NCI-H2227 (cell line): ENCODE data around the gene FEM1A.
"Not testable (repeated sequence)": the region's sequence is repeated elsewhere in the genome, so short reads cannot be mapped to it uniquely, and the experiment has no call there.

Source experiments
- DNase-seq: peaks from one replicate; lab custom pipeline; 2025; ENCODE audit not compliant: unreplicated experiment; lab: John Stamatoyannopoulos, UW

The FEM1A gene

DNA sequence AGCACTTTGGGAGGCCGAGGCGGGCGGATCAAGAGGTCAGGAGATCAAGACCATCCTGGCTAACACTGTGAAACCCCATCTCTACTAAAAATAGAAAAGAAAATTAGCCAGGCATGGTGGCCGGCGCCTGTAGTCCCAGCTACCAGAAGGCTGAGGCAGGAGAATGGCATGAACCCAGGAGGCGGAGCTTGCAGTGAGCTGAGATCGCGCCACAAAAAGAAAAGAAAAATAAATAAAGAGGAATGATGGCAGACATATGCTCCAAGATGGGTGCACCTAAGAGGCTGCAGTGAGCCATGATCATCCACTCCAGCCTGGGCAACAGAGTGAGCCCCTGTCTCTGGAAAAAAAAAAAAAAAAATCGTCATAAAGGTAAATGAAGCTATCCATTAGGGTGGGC is 54.4 kb downstream of the FEM1A start:
- not testable (repeated sequence) for DNase-seq

DNA sequence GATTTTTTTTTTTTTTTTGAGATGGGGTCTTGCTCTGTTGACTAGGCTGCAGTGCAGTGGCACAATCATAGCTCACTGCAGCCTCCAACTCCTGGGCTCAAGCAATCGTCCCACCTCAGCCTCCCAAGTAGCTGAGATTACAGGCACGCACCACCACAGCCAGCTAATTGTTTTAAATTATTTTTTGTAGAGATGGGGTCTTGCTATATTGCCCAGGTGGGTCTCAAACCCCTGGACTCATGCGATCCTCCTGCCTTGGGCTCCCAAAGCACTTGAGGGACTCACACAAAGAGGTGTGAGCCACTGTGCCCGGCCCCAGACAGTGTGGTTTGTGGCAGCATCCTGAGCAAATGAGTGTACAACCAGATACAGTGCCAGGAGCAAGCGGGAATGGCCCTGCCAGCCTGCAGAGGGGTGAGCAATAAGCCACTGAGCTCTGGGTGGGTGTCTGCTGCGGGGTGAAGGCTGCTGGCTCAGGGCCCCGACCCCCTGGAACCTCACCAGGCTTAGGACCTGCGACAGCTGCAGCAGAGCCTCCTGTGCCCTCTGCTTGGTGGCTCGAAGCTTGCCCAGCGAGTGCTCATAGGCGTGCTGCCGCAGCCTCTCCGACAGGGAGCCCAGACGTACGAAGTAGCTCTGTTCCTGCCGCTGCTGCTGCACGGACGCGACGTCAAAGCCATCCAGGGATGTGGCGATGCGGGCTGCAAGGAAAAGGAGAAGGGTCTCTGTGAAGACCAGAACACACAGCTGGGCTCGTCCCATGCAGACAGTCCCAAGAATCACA is 55.8 kb downstream of the FEM1A start:
- DNase-seq = no peak

DNA sequence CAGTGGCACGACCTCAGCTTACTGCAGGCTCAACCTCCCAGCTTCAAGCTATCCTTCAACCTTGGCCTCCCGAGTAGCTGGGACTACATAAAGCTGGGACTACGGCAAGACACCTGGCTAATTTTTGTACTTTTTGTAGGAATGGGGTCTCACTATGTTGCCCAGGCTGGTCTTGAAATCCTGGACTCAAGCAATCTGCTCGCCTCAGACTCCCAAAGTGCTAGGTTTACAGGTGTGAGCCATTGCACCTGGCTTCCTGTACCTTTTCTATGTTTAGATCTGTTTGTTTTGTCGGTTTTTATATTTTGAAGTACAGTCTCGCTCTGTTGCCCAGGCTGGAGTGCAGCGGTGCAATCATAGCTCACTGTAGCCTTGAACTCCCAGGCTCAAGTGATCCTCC is 57.5 kb downstream of the FEM1A start:
- no peak for DNase-seq
